ENCODE measurements around the gene KCNMA1. TPM values are rescaled to one million over a fixed set of nuclear protein-coding genes. Genes with fewer than 3 reads are reported as not detected.

KCNMA1 gene
- total RNA-seq, 1 donor from 2014 or later = 87.6 TPM

DNA sequence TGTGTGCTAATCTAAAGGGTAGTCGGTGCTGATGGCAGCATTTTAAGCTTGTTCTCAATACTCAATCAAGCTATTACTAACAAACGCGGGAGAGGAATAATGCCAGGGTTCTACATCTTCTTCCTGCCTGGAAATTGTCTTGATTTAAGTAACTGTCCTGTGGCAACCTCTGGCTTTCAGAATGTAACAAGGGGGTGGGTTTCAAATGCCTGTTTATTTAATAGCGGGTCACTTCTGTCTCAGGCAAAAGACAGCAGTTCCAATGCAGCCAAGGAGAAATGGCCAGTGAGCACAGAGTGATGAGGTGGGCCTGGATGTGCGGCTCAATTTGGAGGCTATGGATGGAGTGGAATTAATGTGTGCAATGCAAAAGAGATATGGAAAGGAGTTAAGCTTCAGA lies 692.4 kb downstream of the KCNMA1 start:
- peaks cover 4% of the 10 kb centered on the region for H3K4me1 Mint-ChIP-seq (ENCODE audit: low read depth)
- peaks cover 25% of the 10 kb centered on the region for H3K36me3 Mint-ChIP-seq (ENCODE audit: low read depth)
- no peak overlapping the region for H3K27ac Mint-ChIP-seq (ENCODE audit: unreplicated experiment)
- no peak overlapping the region for H3K4me3 Mint-ChIP-seq (ENCODE audit: unreplicated experiment)
- DNase-seq (ENCODE audit: low spot score) = no peak
- TF ChIP-seq, protein P1, sequence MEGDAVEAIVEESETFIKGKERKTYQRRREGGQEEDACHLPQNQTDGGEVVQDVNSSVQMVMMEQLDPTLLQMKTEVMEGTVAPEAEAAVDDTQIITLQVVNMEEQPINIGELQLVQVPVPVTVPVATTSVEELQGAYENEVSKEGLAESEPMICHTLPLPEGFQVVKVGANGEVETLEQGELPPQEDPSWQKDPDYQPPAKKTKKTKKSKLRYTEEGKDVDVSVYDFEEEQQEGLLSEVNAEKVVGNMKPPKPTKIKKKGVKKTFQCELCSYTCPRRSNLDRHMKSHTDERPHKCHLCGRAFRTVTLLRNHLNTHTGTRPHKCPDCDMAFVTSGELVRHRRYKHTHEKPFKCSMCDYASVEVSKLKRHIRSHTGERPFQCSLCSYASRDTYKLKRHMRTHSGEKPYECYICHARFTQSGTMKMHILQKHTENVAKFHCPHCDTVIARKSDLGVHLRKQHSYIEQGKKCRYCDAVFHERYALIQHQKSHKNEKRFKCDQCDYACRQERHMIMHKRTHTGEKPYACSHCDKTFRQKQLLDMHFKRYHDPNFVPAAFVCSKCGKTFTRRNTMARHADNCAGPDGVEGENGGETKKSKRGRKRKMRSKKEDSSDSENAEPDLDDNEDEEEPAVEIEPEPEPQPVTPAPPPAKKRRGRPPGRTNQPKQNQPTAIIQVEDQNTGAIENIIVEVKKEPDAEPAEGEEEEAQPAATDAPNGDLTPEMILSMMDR (IDR thresholded peaks at IDR 0.05) = no peak
- H3K9me3 Mint-ChIP-seq (ENCODE audit: low read depth) = no peaks in the 10 kb centered on the region
- H3K27me3 Mint-ChIP-seq (ENCODE audit: low read depth) = no peaks in the 10 kb centered on the region

DNA sequence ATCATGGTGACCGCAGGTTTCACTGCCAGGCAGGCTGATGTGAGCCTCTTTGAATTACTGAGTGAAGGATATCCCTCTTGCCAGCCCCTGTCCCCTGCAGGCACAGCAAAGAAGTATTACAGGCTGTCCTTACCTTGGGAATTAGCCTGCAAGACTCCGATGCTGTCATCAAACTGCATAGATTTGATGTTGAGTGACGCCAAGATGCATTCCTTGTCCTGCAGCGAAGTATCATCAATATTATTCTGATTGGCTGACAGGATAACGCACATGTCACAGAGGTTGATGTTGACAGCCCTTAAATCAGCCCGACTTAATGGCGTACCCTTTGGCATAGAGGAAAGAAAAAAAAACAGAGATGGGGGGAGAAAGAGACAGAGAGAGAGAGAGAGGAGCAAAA lies 693.0 kb downstream of the KCNMA1 start:
- no peak for DNase-seq (ENCODE audit: low spot score)
- no peak overlapping the region for H3K4me3 Mint-ChIP-seq (ENCODE audit: unreplicated experiment)
- H3K27me3 Mint-ChIP-seq (ENCODE audit: low read depth) = no peaks in the 10 kb centered on the region
- no peak overlapping the region for H3K27ac Mint-ChIP-seq (ENCODE audit: unreplicated experiment)
- peaks cover 4% of the 10 kb centered on the region for H3K4me1 Mint-ChIP-seq (ENCODE audit: low read depth)
- no peaks in the 10 kb centered on the region for H3K9me3 Mint-ChIP-seq (ENCODE audit: low read depth)
- H3K36me3 Mint-ChIP-seq (ENCODE audit: low read depth) = peaks cover 26% of the 10 kb centered on the region
- TF ChIP-seq, protein P1 (IDR thresholded peaks at IDR 0.05) = no peak

DNA sequence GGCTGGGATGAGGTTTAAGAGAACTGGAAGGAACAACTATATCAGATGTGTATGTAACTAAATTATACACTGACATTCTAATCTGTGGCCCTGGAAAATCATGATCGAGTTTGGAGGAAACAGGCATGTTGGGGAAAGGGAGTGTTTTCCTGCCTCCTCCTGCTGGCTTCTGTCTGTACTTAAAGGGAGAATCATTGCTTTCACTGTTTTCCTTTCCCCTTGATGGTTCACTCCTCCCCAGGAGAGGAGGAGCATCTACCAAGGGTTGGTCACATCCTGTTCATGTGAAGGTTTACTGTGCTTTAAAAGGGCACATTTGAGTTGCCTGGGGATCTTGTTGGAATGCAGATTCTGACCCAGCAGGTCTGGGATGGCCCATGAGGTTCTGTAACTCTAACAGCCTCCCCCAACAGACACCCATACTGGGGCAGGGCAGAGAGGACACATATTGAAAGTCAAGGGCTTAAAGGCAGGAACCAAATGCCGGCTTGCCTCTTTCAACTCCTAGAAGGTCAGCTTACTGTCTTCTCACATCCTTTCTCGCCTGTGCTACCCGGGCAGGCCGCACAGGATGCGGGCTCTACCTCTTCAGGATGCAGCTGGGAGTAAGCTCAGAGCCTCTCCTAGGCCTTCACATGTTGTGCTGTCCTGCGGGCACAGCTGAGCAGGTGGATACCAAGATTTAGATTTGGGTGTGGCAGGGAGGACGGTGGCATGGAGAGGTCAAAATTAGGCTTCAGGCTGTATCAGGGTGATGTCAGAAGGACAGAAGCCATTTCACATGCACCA lies 694.8 kb downstream of the KCNMA1 start:
- Mint-ChIP-seq H3K36me3 (ENCODE audit: low read depth) (peaks cover 25% of the 10 kb centered on the region), H3K27me3 (ENCODE audit: low read depth) (no peaks in the 10 kb centered on the region), H3K9me3 (ENCODE audit: low read depth) (no peaks in the 10 kb centered on the region), H3K4me1 (ENCODE audit: low read depth) (peaks cover 4% of the 10 kb centered on the region), H3K27ac (ENCODE audit: unreplicated experiment) (no peak overlapping the region), H3K4me3 (ENCODE audit: unreplicated experiment) (no peak overlapping the region)
- no peak for DNase-seq (ENCODE audit: low spot score)
- TF ChIP-seq, protein P1 (IDR thresholded peaks at IDR 0.05) = no peak

DNA sequence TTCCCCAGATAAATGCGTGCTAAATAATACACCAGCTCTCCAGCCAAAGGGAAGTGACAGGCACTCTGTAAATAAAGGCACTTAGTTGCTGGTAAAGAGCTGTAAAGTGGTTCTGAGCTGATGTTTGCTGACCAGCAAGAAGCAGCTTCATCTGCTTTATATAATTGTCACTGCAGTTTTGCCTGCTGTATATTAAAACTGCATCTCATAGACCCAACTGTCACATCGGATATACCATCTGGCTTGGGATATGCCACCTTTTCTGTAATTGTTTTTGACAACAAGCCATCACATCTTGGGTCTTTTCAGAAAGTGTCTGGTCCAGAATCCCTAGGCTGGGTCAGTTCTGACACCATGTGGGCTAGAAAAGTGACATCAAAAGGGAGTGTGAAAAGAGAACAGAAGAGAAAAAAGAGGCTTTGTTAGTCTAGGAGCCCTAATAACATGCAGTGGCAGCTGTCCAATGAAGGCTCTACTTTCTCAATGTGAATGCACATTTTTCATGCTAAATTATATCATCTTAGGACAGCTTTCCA lies 697.6 kb downstream of the KCNMA1 start:
- Mint-ChIP-seq H3K36me3 (ENCODE audit: low read depth) (peaks cover 20% of the 10 kb centered on the region), H3K9me3 (ENCODE audit: low read depth) (no peaks in the 10 kb centered on the region), H3K27me3 (ENCODE audit: low read depth) (no peaks in the 10 kb centered on the region), H3K4me3 (ENCODE audit: unreplicated experiment) (no peak overlapping the region), H3K4me1 (ENCODE audit: low read depth) (peaks cover 4% of the 10 kb centered on the region), H3K27ac (ENCODE audit: unreplicated experiment) (no peak overlapping the region)
- TF ChIP-seq, protein P1 (IDR thresholded peaks at IDR 0.05) = no peak
- no peak for DNase-seq (ENCODE audit: low spot score)

DNA sequence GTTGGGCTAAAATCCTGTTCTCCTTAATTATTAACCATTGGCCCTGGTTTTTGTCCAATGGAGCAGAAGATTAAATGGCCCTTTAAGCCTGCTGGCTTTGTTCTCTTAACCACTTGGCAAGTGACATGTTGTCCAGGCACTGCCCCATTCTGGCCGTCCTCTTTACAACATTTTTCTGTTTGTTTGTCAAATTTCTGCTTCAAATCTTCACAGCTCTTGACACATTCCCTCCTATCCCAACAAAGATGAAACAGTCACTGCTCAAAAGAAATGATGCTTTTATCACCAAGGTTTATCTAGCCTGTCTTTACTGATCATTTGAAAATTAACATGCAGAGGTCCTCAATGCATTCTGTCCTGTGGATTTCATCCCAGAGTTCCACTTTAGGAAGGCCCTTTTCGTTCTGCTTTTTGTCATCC lies 700.4 kb downstream of the KCNMA1 start:
- H3K27me3 Mint-ChIP-seq (ENCODE audit: low read depth) = no peaks in the 10 kb centered on the region
- H3K4me1 Mint-ChIP-seq (ENCODE audit: low read depth) = no peaks in the 10 kb centered on the region
- no peak for DNase-seq (ENCODE audit: low spot score)
- H3K4me3 Mint-ChIP-seq (ENCODE audit: unreplicated experiment) = no peak overlapping the region
- H3K27ac Mint-ChIP-seq (ENCODE audit: unreplicated experiment) = no peak overlapping the region
- TF ChIP-seq, protein P1 (IDR thresholded peaks at IDR 0.05) = no peak
- no peaks in the 10 kb centered on the region for H3K9me3 Mint-ChIP-seq (ENCODE audit: low read depth)
- peaks cover 13% of the 10 kb centered on the region for H3K36me3 Mint-ChIP-seq (ENCODE audit: low read depth)

Measured in chondrocyte (in vitro differentiated cells).